HG03442 (cell line): ENCODE measurements around the gene GPHN.

Experiments used
- ATAC-seq: cut with Tn5 transposase; IDR thresholded peaks from one replicate; pipeline ENCODE4 v1.9.1; 2021; ENCODE audit warnings: mild to moderate bottlenecking, moderate library complexity; ENCODE audit not compliant: unreplicated experiment

The GPHN gene

DNA sequence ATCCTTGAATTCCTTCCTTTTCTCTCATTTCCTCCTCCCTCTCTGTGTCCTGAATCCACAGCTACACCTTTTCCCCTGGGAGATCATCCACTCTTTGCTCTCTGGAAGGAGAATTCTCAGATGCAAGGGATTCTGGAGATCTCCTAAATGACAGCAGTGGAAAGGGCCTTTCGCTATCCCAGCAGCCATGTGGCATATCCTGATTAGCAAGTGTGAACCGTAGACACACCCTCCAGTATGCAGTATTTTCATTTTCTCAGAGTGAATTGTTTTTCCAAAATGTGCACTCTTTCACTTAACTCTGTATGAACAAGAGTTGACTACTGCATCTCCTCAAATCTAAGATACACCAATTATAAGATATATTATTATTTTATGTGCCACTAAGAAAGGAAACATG, 687.3 kb downstream of the GPHN start:
- no peak for ATAC-seq

GRCh38 chr14:67199016-67199415, 691.1 kb downstream of the GPHN start:
- ATAC-seq: no peak

DNA sequence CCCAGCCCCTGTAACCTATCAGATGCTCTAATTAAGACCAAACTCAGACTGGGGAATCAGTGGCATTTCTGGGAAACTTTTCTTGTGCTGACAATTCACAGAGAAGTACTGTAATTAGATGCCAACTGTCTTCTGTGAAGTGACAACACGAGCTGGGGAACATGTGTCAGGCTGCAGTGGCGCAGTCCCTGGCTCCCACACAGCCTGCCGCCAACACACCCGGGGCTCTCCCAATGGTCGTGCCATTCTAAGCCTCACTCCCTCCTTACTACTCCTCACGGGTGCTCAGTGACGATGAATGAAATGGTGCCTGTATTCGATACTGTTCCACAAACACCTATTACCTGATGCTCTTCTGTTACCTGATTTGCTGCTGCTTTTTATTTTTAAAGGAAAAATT, 699.9 kb downstream of the GPHN start:
- no peak for ATAC-seq

DNA sequence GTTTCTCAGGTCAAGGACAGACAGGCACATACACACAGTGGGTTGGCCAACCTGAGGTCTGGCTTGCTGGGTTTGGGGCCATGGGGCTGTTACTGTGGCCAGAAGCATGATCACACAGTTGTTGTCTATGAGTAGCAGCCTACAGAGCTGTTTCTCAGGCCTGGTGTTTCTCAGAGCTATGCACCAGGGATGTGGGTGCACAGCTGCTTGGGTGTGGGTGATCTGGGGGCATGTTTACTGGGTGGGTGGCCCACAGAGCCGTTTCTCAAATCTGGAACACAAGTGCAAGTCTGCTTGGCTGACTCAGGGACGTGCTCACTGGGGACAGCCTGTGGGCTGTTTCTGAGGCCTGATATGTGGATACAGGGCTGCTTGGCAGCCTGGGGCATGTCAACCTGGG, 710.2 kb downstream of the GPHN start:
- ATAC-seq: no peak

GRCh38 chr14:67221248-67221981, 713.5 kb downstream of the GPHN start:
- ATAC-seq: no peak

DNA sequence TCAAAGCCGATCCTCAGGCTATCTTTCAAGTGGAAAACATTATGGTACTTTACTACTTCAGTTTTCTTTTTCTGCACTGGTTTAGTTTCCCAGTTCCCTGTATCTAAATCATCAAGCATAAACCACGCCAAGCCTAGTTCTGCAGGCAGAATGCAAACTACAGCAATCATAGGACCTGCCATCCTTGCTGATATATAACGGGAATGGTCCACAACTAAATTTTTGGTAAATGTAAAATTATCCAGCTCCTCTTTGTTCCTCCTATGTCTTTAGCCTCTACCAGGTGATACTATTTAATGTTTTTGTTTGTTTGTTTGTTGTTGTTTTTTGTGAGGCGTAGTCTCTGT, 714.0 kb downstream of the GPHN start:
- ATAC-seq: no peak

DNA sequence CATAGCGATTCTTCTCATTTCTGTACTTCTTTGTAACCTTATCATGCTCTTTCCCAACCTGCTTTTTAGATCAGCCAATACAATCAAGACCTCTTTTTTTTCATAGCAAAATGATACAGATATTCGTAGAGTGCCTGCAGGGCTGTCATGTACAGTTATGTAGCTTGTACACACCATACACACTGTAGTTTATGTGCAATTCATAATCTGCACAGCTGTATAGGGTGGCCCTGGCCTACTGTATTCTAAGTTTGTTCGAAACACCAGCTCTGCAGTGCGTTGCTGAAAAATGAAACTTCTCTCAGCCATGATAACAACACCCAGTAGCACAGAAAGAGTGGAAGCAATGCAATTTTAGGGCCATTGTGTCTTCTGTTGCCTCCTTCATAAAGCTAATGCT, 717.6 kb downstream of the GPHN start:
- no peak for ATAC-seq

DNA sequence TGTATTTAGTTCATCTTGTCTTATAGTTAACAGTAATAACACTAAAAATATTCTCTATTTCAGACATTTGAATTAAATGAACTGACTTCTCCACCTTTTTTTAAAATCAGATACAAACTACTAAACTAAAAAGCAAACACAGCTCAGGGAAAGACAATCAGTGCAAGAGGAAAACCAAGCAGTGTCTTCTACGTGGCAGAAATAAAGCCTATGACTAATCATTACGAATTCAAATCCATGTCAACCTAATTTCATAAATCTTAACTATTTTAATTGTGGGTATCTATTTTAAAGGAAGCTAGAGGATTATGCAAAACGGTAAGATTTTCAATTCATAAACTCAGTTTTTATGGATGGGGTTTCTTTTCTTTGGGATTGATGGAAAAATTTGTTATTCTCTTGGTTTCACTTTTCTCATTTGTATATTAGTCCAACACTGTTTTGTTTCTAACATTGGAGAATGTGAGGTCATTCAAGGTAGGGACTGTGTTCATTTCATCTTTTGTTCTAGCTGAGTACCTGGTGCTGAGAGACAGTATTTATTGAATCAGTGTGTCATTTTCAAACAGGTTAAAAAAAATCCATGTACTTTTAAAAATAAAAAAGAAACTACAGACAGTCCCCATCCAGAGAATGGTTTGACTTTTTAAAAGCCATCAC, 720.5 kb downstream of the GPHN start:
- no peak for ATAC-seq
